Measurements from ENCODE around the gene ARL15. TPM values are rescaled to one million over a fixed set of nuclear protein-coding genes. Genes with fewer than 3 reads are reported as not detected.

ARL15 gene
- total RNA-seq, 2 donors from 2014 or later, result 14.3 to 24.1 TPM

GRCh38 chr5:53882006-53882675 is 428.2 kb downstream of the ARL15 start:
- WGBS, 2 donors, result 75 to 81% methylated on average over 1 of the region's 1 CpG
- Histone ChIP-seq H3K27ac (no peak overlapping the region), H3K36me3 (replicated peaks in 1 of 2; ENCODE audit: insufficient read depth in 1 of 2, low read depth in 2 of 2) (no peaks in the 10 kb centered on the region), H3K4me3 (no peak overlapping the region), H3K27me3 (no peaks in the 10 kb centered on the region), H3K4me1 (no peaks in the 10 kb centered on the region), H3K9me3 (no peaks in the 10 kb centered on the region)
- no peak for TF ChIP-seq POLR2A (IDR thresholded peaks at IDR 0.05)
- TF ChIP-seq, protein P1, sequence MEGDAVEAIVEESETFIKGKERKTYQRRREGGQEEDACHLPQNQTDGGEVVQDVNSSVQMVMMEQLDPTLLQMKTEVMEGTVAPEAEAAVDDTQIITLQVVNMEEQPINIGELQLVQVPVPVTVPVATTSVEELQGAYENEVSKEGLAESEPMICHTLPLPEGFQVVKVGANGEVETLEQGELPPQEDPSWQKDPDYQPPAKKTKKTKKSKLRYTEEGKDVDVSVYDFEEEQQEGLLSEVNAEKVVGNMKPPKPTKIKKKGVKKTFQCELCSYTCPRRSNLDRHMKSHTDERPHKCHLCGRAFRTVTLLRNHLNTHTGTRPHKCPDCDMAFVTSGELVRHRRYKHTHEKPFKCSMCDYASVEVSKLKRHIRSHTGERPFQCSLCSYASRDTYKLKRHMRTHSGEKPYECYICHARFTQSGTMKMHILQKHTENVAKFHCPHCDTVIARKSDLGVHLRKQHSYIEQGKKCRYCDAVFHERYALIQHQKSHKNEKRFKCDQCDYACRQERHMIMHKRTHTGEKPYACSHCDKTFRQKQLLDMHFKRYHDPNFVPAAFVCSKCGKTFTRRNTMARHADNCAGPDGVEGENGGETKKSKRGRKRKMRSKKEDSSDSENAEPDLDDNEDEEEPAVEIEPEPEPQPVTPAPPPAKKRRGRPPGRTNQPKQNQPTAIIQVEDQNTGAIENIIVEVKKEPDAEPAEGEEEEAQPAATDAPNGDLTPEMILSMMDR (IDR thresholded peaks at IDR 0.05), result no peak
- ATAC-seq (no peak), DNase-seq (no peak)
- intact Hi-C loops (cut with DNase I), result no loop called here

DNA sequence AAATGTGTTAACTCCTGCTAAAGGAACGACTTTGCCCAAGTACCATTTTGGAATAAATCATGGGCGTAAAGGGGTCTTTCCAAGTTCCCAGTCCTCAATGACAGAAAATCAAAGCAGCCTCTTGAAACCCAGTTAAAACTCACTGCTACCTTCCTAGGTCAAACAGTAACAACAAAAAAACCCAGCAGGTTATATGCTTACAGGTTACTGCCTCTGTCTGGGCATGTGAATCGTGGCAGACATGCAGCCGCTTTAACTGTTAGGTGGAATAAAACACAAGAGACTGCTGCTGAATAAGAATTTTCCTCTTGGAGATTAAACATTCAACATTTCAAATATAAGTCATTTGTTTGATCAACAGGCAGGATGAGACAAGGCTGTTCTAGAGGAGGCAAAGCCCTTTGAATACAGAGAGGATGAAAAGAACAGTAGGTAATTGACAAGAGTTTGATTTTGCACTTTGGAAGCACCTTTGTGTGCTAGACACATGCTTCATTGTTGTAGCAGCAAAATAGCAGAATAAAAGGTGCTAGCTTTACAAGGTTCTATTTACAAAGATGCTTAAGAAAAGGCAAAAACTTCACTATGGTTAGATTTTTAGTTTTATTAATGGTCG is 430.6 kb downstream of the ARL15 start:
- WGBS, 2 donors, result 91 to 94% methylated on average over 5 of the region's 5 CpGs
- intact Hi-C loops (cut with DNase I), result no loop called here
- no peaks in the 10 kb centered on the region for H3K9me3 ChIP-seq

DNA sequence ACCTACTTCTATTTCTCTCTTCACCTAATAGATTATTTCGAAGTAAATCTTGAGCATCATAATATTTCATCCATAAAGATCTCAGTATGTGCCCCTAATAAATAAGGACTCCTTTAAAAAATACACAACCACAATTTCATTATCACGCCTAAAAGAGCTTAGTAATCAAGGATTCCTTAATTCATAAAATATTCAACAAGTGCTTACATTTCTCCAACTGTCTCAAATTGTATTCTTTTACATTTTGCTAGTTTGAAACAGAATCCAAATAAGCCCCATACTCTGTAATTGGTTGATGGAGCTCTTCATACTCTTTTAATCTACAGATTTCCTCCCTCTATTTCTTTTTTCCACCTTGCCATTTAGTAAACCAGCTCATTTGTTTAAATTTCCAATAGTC is 432.4 kb downstream of the ARL15 start:
- no peak for DNase-seq
- H3K9me3 ChIP-seq, result no peaks in the 10 kb centered on the region
- H3K36me3 ChIP-seq (replicated peaks in 1 of 2; ENCODE audit: insufficient read depth in 1 of 2, low read depth in 2 of 2), result no peaks in the 10 kb centered on the region
- H3K27me3 ChIP-seq, result no peaks in the 10 kb centered on the region
- no peak overlapping the region for H3K27ac ChIP-seq
- no peaks in the 10 kb centered on the region for H3K4me1 ChIP-seq
- no peak for TF ChIP-seq POLR2A (IDR thresholded peaks at IDR 0.05)
- TF ChIP-seq, protein P1 (IDR thresholded peaks at IDR 0.05), result no peak
- no peak for ATAC-seq
- intact Hi-C loops (cut with DNase I), result no loop called here
- WGBS, 2 donors, result 81 to 88% methylated on average over 2 of the region's 2 CpGs
- H3K4me3 ChIP-seq, result no peak overlapping the region

More for the DNA sequence above, 430.6 kb downstream of the ARL15 start:
- no peaks in the 10 kb centered on the region for H3K4me1 ChIP-seq
- no peak overlapping the region for H3K27ac ChIP-seq
- TF ChIP-seq POLR2A (IDR thresholded peaks at IDR 0.05), result no peak
- TF ChIP-seq, protein P1 (IDR thresholded peaks at IDR 0.05), result no peak
- no peak overlapping the region for H3K4me3 ChIP-seq
- DNase-seq (no peak), ATAC-seq (no peak)
- H3K36me3 ChIP-seq (replicated peaks in 1 of 2; ENCODE audit: insufficient read depth in 1 of 2, low read depth in 2 of 2), result no peaks in the 10 kb centered on the region
- no peaks in the 10 kb centered on the region for H3K27me3 ChIP-seq

- Histone ChIP-seq H3K27me3 (no peaks in the 10 kb centered on the region), H3K4me3 (no peak overlapping the region), H3K4me1 (no peaks in the 10 kb centered on the region), H3K9me3 (no peaks in the 10 kb centered on the region), H3K36me3 (replicated peaks in 1 of 2; ENCODE audit: insufficient read depth in 1 of 2, low read depth in 2 of 2) (no peaks in the 10 kb centered on the region), H3K27ac (no peak overlapping the region)
- TF ChIP-seq, protein P1 (IDR thresholded peaks at IDR 0.05), result no peak
- no peak for TF ChIP-seq POLR2A (IDR thresholded peaks at IDR 0.05)
- 34 to 35% methylated on average over 2 of the region's 2 CpGs for WGBS, 2 donors
- no peak for DNase-seq
- intact Hi-C loops (cut with DNase I), result no loop called here
- ATAC-seq, result no peak
These were observed 433.1 kb downstream of the ARL15 start for GRCh38 chr5:53877243-53877642.

DNA sequence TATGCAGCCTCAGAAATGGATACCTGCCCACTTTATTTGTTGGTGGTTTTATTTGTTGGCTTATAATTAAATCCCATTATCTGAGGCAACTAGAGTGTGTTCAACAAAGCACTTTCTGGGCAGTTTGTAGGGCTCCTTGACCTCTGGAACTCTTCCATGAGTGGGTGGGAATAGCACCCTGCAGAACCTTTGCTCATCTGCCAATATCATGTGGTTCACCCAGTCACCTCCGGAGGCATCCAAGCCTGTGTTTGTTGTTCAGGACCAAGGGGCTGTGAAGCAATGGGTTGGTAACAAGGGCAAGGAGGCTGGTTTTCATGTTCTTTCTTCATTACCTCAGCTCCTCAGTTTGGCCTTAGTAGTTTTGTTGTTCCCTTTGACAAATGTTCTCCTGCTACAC is 436.0 kb downstream of the ARL15 start:
- intact Hi-C loops (cut with DNase I), result no loop called here
- no peak for ATAC-seq
- Histone ChIP-seq H3K4me3 (no peak overlapping the region), H3K4me1 (no peaks in the 10 kb centered on the region), H3K27me3 (no peaks in the 10 kb centered on the region), H3K36me3 (replicated peaks in 1 of 2; ENCODE audit: insufficient read depth in 1 of 2, low read depth in 2 of 2) (no peaks in the 10 kb centered on the region), H3K9me3 (no peaks in the 10 kb centered on the region), H3K27ac (no peak overlapping the region)
- 93% methylated on average over 1 of the region's 1 CpG for WGBS, 2 donors
- no peak for TF ChIP-seq POLR2A (IDR thresholded peaks at IDR 0.05)
- TF ChIP-seq, protein P1 (IDR thresholded peaks at IDR 0.05), result no peak
- DNase-seq, result no peak
